HG03558 (cell line): ENCODE results near the gene ZNF283.

Source experiments
- ATAC-seq: cut with Tn5 transposase; IDR thresholded peaks from one replicate; pipeline ENCODE4 v1.9.1; 2021; ENCODE audit warnings: moderate number of reproducible peaks; ENCODE audit not compliant: unreplicated experiment; ENCODE audit errors: extremely low read depth

Gene ZNF283

DNA sequence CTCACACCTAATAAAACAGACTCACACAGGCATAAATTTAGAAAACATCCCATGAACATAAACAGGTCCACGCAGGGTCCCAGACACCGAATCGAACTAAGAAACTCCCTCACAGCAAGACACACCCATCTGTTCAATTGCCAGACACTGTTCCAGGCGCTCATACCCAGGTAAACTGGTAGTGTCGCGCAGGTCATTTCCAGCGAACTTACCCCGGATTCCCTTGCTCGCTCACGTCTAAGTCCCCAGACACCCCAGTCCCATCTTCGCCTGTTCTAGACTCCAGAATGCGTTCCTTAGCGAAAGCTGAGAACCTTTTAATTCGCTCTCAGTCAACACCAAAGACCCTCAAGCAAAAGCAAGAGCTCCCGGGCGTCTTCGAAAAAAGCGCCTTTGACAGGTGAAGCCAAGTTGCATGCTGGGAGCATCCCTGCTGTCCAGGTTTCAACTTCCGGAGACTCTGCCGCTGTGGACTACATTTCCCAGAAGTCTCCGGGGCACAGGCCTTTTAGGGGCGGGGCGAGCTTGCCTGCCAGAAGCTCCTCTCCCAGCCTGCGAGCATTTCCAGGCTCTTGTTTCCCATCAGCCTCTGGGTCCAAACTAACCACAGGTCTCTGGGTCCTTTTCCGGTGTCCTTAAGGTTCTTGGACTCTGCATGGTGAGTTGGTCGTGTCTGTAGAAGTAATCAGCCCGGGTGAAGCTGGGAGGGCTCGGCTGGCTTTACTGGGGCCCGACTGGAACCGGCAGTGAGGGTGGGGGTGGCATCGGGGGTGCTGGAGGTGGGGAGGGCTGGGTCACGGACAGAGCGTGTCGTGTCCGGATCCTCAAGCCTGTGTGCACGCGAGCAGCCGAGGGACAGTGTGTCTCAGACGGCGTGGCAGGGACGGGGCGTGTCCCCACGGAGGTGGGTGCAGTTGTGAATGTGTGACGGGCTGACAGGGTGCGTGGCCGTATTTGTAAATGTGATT is at the start of gene ZNF283:
TSS of gene ZNF283 (plus strand) at position 535 of the 968 bp plus-strand sequence. CDS start 6,184 bp downstream, outside the sequence.
- ATAC-seq: no peak

DNA sequence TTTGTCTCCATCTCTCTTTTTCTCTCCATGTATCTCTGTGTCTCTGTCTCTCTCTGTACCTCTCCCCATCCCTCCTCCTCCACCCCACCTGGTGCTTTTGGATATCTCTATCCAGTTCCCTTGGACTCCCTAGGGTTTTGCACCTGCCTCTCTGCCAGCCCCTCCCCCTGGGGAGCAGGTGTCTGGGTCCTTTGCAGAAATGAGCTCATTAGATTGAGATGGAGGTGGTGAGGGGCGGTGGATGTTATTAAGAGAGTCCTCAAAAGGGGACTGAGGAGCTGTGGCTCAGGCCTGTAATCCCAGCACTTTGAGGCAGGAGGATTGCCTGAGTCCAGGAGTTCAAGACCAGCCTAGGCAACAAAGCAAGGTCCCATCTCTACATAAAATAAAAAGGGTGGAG is 48.5 kb upstream of the ZNF283 start:
- ATAC-seq: no peak

DNA sequence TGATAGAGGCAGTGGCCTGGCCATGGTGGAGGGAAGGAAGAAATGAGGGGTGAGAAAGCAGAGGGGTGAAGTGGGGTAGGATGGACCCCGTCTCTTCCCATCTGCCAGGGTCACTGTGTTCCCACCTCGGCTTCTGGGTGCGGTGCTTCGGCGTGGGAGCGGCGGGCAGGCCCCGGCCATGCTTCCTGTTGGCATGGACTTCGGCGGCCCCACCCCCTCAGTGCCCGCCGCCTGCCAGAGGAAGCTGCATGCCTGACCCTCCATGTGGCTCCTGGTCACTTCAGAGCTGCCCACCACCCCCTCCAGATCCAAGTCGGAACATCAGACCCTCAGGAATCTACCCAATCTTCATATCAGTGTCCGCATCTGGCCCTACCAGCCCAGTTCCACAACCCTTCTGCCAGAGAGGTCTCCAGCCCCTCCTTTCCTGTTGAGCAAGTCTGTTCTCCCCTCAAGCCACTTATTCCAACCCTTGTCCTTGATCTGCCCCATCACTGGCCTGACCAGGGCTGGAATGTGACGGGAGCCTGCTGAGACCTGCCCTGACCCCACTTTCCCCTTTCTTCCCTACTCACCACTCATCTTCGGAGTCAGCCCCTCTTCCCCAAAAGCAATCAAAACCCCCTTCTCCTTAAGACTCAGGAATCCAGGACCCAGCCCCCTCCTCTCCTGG is 47.8 kb upstream of the ZNF283 start:
- no peak for ATAC-seq

DNA sequence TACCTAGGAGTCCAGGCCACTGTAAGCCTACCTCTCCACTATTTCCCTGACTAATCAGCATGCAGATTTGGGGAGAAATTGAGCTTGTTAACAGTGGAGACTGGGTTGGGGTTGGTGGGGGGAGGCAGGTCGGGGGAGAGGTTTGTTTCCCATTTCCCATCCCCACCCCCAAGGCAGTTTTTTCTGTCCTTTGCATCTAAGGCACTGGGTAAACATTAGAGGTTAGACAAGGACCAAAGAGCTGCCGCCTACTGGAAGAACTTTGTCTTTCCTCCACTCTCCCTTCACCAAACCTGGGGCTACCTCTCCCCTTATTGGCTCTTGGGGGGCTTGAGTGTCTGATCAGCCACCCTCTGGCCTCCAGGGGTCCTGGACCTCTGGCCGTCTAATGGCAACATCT is 47.3 kb upstream of the ZNF283 start:
- no peak for ATAC-seq

DNA sequence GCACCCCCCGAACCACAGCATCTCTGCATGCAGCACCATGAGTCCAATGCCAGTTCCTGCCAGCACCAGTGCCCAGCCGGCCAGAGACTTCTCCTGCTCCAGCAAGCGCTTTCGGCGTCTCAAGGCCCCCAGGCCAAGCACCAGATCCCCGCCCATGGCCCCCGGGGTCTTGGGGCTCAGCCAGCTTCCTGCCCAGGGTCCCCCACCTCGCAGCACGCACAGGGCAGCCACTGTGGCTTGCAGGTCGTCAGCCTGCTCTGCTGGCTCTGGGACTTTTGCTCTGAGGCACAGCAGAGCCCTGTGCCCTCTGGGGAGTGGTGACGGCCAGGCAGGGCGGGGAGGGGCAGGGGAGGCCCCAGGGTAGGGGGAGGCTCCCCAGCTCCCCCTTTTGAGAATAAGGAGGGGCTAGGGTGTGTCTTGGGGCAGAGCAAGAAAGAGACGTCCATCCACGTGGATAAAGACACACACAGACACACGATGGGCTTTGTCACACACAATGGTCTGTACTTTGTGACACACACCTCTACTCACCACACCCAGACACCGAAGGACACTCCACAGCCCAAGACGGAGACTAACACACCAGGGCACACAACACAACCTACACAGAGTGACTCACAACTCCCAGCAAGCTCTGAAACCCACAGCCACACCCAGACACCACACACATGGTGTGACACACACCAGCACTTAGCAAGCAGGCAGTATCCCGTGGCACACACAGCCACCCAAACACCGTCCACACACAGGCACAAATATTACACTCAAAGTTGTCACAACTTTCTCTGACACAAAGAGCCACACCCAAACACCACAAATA is 46.2 kb upstream of the ZNF283 start, which contains the start of gene KCNN4:
TSS of gene KCNN4 (minus strand) at position 268 of the 820 bp plus-strand sequence. CDS start at position 156, 112 bp downstream.
- ATAC-seq: peak; percentile 33

DNA sequence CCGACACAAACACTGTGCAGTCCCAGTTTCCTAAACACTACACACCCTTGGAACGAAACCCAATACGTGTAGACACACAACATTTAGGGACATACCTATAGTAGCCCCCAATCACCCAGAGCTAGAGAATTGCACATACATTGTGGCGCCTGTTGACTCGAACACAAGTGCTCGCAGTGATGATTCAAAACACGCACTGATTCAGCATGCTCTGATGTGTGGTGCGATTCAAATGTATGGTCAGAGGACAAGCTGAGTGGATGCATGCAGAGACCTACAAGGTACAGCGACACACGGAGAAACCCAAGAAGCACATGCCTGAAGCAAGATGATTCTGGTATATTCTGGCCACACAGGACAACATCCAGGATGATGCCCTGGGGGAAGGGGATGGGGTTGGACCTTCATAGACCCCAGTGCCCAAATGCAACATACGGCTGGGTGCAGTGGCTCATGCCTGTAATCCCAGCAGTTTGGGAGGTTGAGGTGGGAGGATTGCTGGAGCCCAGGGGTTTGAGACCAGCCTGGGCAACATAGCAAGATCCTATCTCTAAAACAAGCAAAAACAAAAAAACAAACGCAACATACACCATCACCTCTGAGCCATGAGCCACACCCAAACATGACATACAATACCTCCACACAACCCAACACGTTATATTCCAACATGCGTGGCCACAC is 45.4 kb upstream of the ZNF283 start:
- no peak for ATAC-seq

DNA sequence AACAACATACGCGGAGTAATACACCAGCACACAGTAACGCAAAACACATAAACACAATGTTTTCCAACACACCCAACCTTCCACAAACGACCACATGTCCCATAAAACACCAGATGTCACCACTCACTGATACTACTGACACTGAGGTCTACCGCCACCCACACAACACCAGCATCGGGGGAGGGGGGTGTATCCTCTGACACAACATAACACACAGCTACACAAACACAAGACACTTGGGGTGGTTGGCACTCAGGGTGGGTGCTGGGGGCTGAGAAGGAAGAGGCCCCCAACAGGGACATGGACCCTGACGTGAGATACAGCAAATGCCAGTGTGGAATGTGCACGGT is 44.8 kb upstream of the ZNF283 start:
- ATAC-seq: no peak

DNA sequence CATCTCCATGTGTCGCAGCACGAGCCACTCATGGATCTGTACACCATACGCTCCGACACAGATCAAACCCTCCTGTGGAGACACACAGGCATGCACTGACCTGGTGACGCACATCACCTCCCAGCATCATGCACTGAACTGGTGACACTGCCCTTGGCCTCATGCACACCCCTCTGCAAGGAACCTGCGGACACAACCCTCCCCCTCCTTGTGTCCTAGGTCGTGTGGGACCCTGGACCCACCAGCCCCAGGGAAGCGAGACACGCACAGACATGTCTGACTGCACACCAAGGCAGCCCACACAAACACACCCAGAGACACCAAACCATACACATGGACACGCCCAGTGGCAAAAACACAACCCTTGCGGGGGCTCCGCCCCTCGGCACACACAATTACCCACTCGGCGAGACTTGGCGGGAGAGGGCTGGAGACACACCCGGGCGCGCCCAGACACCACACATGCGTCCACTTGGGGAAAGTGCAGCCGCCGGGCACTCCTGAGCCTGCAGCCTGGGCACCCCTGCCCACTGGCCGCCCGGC is 44.4 kb upstream of the ZNF283 start:
- no peak for ATAC-seq

DNA sequence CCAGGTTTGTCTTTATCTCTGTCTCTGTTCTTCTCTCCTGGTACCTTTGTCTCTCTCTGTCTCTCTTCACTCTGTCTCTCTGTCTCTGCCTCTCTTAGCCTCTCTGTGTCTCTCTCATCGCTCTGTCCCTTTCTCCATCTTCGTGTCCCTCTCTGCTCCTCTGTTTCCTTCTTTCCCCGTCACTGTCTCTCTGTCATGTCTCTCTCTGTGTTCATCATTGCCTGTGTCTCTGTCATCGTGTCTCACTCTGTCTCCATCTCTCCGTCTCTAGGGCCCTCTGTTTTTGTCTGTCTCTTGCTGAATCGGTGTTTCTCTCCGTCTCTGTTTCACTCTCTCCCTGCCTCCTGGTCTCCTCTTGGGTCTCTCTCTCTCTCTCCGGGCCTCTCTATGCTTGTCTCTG is 43.5 kb upstream of the ZNF283 start:
- no peak for ATAC-seq

DNA sequence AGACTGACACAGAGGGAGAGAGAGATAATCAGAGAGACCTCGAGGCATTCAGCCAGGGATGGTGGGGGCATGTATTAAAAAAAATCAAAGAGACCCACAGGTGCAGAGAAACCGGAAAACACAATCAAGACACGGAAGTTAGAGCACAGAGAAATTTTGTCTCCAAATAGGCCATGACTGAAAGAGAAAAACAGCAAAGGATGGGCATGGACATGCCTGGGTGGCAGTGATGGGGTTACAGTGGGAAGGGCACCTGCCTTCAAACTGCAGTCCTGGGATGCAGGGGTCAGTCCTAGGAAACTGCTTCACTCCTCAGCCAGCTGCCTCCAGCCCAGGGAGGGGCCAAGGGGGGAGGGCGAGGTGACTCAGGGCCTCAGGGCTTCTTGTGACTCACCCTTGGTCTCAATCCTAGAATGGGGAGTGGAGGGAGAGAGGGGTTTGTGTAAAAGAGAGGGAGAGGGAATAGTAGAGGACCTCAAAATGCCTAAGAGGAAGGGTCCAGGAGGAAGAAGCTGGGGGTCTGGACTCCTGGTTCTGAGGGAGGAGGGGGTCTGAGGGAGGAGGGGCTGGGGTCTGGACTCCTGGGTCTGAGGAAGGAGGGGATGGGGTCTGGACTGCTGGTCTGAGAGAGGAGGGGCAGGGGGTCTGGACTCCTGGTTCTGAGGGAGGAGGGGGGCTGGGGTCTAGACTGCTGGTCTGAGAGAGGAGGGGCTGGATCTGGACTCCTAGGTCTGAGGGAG is 42.7 kb upstream of the ZNF283 start:
- no peak for ATAC-seq

DNA sequence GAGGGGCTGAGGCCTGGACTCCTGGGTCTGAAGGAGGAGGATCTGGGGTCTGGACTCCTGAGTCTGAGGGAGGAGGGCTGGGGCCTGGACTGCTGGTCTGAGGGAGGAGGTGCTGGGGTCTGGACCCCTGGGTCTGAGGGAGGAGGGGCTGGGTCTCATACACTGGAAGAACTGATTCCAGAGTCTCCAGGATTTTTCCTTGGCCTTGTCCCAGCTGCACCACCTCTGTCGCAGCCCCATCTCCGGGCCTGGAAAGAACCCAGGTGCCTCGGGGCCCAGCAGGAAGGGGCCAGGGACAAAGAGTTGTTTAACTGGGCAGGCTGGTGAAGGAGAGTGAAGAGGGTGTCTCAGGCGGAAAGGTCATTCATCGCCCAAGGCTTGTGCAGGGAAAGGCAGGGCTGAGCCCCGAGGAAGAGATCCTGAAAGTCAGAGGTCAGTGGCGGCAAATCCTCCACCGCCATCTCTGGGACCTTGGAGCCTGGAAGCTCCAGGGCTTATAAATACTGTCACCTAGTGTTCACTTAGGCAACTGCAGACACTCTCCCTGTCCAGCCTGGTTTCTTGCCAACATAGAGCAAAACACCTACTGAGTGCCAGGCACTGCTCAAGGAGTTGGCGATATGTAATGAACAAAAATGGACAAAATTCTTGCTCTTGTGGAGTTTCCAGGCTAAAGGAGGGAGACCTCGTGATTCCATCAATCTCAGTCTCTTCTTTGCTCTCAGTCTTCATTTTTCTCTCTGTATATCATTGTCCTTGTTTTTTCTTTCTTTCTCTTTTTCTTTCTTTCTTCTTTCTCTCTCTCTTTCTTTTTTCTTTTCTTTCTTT is 41.9 kb upstream of the ZNF283 start:
- no peak for ATAC-seq

DNA sequence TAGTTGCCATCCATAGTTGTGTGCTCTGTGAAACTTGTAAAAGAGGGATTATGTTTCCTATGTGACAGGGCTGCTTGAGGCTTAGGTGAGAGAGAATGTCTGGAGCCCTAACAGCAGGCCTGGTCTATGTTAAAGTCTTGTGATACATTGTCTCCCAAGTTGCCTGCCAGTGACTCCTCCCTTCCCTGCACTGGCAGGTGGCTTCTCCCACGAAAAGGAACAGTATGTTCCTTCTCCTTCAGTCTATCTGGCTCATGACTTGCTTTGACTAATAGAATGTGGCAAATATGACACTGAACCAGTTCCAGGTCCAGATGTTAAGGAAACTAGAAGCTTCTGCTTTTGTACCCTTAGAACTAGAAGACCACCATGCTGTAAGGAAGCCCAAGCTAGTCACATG is 40.5 kb upstream of the ZNF283 start:
- no peak for ATAC-seq

DNA sequence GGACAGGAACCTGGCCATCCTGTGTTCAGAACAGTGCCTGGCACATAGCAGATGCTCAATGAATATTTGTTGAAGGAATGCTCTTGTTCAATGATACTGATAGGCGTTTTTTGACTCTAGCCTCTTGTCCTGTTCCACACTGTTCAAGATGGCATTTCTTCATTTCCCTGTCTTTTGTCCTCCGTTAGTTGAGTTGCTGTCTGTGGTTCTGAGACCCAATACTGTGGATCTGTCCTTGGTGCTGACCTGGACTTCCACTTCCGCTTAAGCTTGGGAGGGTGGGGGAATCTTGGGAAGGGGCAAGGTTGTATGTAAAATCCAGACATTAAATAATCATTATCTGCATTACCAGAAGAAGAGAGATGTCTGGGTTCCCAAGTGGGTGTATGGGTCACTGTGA is 38.1 kb upstream of the ZNF283 start:
- ATAC-seq: no peak

DNA sequence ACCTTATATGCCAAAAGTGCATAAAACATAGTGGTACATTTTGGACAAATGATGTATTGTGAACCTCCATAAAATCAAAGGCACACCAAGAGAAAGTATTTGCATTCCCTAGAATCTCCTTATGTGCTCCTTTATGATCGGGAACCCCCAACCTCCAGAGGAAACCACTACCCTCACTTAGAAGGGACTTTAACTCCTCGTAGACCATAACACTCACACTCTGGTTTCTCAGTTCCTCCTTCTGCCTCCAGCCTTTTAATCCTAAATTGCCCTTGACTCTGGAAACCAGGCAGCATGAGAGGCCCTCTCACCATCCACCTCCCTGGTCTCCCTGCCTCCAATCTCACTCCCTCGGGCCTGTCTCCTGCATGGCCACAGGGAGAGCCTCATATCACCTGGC is 36.5 kb upstream of the ZNF283 start:
- no peak for ATAC-seq

DNA sequence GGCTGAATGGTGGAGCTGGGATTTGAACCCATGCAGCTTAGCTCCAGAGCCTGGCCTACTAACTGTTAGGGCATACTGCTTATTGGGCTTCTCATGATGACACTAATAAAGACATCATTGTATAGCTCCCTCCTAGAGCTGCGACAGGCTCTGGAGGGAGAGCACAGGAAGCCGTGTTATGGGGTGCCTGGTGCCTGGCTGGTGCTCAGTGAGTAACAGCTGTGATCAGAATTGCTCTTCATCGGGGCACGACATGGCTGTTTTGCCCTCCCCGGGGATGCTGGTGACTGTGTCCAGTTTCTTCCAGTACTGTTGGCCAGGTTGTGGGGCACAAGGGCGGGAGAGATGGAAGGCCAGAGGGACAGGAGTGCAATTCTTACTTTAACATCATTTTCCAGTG is 30.0 kb upstream of the ZNF283 start:
- ATAC-seq: no peak

DNA sequence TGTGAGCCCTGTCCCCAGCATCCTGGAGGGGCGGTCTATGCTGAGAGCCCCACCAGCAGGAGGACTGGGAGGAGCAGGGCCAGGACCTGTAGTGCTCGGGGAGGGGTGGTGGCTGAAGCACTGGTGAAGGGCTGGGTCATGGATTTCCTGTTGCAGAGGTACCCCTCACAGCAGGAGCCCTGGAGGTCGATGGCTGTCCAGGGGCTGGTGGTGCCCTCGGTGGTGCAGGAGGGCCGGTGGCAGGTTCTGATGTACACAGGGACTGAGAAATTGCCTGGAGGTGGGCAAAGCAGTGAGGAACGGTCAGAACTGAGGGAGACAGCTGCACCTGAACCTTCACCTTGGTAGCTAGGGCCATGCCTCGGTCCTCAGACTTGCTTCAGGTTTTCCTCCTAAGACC is 29.6 kb upstream of the ZNF283 start:
- no peak for ATAC-seq

DNA sequence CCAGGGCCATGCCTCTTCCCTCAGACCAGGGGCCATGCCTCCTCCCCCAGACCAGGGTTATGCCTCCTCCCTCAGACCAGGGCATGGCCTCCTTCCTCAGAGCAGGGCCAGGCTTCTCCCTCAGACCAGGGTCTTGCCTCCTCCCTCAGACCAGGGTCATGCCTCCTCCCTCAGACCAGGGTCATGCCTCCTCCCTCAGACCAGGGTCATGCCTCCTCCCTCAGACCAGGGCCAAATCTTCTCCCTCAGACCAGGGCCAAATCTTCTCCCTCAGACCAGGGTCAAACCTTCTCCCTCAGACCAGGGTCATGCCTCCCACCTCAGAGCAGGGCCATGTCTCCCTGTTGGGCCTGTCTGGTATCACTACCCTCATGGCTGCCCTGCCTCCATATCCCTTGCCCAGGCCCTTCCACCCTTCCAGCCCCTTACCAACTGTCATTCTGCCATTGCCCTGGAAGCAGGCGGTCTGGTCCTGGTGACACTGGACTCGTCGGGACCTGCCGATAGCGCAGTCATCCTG is 29.0 kb upstream of the ZNF283 start:
- no peak for ATAC-seq
